GM23338 (cell line): ENCODE results near the gene KCNJ10.
A peak's percentile ranks its signal among the peaks of the same experiment; 100 is the strongest.

ENCODE experiments used
- CTCF ChIP-seq, 2 experiments: fragments of 200-600 bp in 1 of 2; sonication (generic) in 1 of 2; conservative IDR thresholded peaks; 2 replicates each; pipeline versions ENCODE4 v1.5.1 to v1.6.1; 2016 to 2017; ENCODE audit warnings: antibody characterized with exemption in 2 of 2, low read depth in 2 of 2, mild to moderate bottlenecking in 2 of 2, moderate library complexity in 1 of 2
- ETS1 ChIP-seq: IDR thresholded peaks from 2 replicates; pipeline ENCODE4 v1.6.1; 2016; ENCODE audit warnings: antibody characterized with exemption
- EZH2 ChIP-seq: fragments of 200-600 bp; sonication (generic); IDR thresholded peaks from one replicate; pipeline ENCODE4 v1.8.0; 2017; ENCODE audit warnings: antibody characterized with exemption, mild to moderate bottlenecking, low read depth; ENCODE audit not compliant: unreplicated experiment
- EZH2phosphoT487 ChIP-seq: fragments of 200-600 bp; sonication (generic); IDR thresholded peaks from one replicate; pipeline ENCODE4 v1.8.1; 2018; ENCODE audit warnings: antibody characterized with exemption; ENCODE audit not compliant: unreplicated experiment
- JUNB ChIP-seq: IDR thresholded peaks from one replicate; pipeline ENCODE4 v1.6.1; 2016; ENCODE audit warnings: antibody characterized with exemption; ENCODE audit not compliant: unreplicated experiment
- POLR2AphosphoS5 ChIP-seq: IDR thresholded peaks from 2 replicates; pipeline ENCODE4 v1.6.1; 2016; ENCODE audit warnings: antibody characterized with exemption, low read depth
- REST ChIP-seq: IDR thresholded peaks from one replicate; pipeline ENCODE4 v1.6.1; 2018; ENCODE audit warnings: antibody characterized with exemption; ENCODE audit not compliant: unreplicated experiment
- ZNF331 ChIP-seq: fragments of 250-450 bp; sonication (Bioruptor Pico); IDR thresholded peaks from 2 replicates; pipeline ENCODE4 v1.5.0; 2020; ENCODE audit warnings: low read depth, mild to moderate bottlenecking, moderate library complexity

- TF ChIP-seq CTCF (conservative IDR thresholded peaks at IDR 0.05; ENCODE audit: low read depth in 2 of 2), result peak in 1 of 2 experiments; percentile 66; a peak in 2 of 4 replicates
- no peak for TF ChIP-seq EZH2
- TF ChIP-seq EZH2phosphoT487, result no peak
- TF ChIP-seq POLR2AphosphoS5, result no peak
- no peak for TF ChIP-seq REST
- no peak for TF ChIP-seq JUNB
- no peak for TF ChIP-seq ETS1
- TF ChIP-seq ZNF331, result no peak
Observed at GRCh38 chr1:160061369-160062229, 8.4 kb downstream of the KCNJ10 start.
